ENCODE measurements around the gene PRPF40B.

DNA sequence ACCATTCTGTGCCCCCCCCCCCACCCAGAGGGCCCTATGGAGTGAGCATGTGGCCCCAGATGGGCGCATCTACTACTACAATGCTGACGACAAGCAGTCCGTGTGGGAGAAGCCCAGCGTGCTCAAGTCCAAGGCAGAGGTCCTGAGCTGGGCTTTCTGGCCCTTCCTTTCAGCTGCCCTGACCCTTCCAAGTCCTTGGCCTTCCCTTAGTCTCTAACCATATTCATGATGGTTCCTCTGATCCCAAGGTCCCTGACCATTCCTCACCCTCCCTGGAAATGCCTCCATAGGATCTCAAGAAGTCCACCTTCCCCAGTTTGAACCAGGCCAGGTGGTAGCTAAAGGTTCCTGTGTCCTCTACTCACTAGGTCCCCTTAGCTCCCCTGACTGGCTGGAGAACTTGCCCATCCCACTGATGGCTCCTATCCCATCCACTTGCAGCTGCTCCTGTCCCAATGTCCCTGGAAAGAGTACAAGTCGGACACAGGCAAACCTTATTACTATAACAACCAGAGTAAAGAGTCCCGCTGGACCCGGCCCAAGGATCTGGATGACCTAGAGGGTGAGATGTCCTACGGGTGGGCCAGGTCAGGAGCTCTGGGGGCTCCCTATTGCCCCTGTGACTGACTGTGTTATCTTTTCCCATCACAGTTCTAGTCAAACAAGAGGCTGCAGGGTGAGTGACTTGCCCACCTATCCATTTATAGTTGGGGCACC is 9.8 kb downstream of the PRPF40B start:
- TF ChIP-seq, protein P1, sequence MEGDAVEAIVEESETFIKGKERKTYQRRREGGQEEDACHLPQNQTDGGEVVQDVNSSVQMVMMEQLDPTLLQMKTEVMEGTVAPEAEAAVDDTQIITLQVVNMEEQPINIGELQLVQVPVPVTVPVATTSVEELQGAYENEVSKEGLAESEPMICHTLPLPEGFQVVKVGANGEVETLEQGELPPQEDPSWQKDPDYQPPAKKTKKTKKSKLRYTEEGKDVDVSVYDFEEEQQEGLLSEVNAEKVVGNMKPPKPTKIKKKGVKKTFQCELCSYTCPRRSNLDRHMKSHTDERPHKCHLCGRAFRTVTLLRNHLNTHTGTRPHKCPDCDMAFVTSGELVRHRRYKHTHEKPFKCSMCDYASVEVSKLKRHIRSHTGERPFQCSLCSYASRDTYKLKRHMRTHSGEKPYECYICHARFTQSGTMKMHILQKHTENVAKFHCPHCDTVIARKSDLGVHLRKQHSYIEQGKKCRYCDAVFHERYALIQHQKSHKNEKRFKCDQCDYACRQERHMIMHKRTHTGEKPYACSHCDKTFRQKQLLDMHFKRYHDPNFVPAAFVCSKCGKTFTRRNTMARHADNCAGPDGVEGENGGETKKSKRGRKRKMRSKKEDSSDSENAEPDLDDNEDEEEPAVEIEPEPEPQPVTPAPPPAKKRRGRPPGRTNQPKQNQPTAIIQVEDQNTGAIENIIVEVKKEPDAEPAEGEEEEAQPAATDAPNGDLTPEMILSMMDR (IDR thresholded peaks at IDR 0.05; ENCODE audit: low read length), result no peak
- no peak for TF ChIP-seq EZH2 (optimal IDR thresholded peaks at IDR 0.05; ENCODE audit: low read depth, low read length)

Data from MM.1S (cell line).